Inflammatory macrophage treated with lipopolysaccharide for 1 hour (primary cell): Measurements from ENCODE around the gene HOMEZ.
A peak's percentile ranks its signal among the peaks of the same experiment; 100 is the strongest.
"Not testable (repeated sequence)": the region's sequence is repeated elsewhere in the genome, so short reads cannot be mapped to it uniquely, and the experiment has no call there.

ENCODE experiments used
- DNase-seq, 2 donors: peaks; one replicate each; pipeline ENCODE4 v3.0.0-alpha.2; 2020 to 2022

HOMEZ gene

DNA sequence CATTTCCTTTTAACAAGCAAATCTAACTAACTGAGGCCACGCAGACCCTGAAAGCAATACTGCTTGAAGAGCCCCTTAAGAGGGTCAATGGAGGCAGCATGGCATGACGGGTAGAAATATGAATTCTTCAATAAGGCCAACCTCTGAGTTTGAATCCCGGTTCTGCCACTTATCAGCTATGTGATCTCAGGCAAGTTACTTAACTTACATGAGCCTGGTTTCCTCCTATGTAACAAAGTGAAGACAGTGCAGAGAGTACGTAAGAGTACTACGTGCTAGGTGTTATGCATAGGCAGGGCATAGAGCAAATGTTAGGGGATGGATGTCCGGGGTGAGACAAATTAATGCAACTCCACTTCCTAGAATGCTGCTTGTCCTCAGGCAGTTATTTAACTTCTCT is 4.7 kb downstream of the HOMEZ start:
- DNase-seq, result no peak

DNA sequence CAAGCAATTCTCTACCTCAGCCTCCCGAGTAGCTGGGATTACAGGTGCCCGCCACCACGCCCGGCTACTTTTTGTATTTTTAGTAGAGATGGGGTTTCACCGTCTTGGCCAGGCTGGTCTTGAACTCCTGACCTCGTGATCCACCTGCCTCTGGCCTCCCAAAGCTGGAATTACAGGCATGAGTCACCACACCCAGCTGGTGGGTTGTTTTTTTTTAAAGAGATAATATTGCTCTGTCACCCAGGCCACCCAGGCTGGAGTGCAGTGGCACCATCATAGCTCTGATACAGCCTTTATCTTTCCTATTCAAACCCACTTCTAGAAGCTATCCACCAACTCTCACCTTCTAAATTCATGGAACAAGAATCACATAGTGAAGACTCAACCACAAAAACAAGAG is 8.0 kb downstream of the HOMEZ start:
- not testable (repeated sequence) for DNase-seq

DNA sequence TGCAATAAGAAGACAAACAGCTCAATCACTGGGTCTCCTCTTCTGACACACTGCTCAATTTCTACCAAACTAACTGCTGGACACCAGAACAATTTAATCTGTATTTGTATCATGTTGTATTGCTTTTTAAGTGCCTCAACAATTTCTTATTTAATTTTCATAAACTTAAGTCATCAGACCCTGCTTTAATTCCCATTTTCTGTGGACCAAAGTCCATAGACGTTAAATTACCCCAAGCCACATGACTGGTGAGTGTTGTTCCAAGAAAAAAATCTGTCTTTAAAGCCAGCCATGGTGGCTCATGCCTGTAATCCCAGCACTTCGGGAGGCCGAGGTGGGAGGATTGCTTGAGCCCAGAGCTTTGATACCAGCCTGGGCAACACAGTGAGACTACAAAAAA is 8.7 kb downstream of the HOMEZ start:
- DNase-seq, result no peak

DNA sequence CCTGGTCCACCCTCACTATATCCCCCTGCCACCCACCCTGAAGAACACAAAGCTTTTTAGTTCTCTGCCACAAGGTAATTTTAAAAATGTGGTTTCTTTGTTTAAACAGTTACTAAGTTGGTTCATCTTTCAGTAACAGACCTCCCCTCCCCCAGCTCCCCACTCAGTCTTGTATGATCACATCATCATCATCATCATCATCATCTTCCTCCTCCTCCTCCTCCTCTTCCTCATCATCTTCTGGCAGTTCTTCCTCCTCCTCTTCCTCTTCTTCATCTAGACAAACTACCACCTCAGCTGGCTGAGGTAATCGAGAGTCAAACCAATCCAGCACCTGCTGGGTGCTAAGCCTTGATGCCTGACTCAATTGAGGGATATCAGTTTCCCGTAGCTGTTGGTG is 10.5 kb downstream of the HOMEZ start:
- DNase-seq, result no peak

DNA sequence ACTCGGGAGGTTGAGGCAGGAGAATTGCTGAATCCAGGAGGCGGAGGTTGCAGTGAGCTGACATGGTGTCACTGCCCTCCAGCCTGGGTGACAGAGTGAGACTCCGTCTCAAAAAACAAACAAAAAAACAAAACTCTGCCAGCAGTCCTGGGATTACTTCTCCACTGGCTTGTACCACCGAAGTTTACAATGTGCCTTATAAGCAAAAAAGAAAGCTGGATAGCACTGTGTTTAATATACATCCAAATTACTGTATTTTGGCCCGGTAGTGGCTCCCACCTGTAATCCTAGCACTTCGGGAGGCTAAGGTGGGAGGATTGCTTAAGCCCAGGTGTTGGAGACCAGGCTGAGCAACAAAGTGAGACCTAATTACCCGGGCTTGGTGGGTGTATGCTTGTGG is 16.7 kb downstream of the HOMEZ start:
- no peak for DNase-seq

DNA sequence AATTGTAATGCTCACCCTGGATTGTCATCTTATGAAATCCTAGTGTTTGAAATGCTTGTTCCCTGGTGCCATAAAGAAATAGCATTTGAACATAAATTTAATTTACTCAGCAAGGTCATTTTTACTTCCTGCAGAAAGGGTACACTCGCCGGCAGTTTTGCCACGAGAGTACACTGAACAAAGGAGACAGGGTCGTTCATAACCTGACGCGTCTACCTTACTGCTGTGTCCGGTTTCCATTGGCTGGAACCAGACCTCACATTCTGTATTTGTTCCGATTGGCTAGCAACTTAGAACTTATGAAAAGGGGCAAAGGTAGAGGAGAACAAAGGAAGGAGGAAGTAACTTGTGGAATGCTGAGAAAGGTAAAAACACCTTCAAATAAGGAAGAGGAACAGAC is 25.1 kb downstream of the HOMEZ start:
- DNase-seq, result not testable (repeated sequence)

DNA sequence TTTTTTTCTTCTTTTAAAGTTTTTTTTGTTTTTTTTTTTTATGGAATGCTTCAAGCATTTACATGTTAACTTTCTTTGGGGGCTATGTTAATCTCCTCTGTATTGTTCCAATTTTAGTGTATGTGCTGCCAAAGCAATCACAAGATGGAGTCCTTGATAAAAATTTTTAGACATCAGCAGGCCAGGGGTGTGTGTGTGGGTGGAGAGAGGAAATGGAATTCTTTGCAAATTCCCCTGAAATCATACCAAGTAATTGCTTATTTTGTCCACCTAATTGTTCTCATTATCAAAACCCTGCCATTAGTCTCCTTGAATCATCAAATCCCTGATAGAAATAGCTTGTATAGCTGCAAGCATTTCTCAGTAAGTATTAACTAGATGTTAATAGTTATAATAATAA is 26.5 kb downstream of the HOMEZ start:
- peak; percentile 44 to 74 for DNase-seq

DNA sequence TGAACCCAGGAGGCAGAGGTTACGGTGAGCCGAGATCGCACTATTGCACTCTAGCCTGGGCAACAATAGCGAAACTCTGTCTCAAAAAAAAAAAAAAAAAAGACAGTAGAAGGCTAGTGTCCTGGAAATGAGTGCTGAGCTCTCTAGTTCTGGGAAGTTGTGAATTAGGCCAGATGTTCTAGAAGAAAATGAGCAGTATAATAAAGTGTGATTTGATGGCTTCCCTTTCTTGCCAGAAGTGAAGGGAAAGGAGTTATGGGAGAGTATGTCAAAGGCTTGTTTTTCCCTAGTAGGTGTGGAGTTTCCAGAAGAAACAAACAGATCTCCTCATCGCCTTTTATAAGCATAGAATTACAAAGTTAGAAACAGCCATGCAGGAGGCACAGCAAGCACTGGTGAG is 27.7 kb downstream of the HOMEZ start:
- no peak for DNase-seq

DNA sequence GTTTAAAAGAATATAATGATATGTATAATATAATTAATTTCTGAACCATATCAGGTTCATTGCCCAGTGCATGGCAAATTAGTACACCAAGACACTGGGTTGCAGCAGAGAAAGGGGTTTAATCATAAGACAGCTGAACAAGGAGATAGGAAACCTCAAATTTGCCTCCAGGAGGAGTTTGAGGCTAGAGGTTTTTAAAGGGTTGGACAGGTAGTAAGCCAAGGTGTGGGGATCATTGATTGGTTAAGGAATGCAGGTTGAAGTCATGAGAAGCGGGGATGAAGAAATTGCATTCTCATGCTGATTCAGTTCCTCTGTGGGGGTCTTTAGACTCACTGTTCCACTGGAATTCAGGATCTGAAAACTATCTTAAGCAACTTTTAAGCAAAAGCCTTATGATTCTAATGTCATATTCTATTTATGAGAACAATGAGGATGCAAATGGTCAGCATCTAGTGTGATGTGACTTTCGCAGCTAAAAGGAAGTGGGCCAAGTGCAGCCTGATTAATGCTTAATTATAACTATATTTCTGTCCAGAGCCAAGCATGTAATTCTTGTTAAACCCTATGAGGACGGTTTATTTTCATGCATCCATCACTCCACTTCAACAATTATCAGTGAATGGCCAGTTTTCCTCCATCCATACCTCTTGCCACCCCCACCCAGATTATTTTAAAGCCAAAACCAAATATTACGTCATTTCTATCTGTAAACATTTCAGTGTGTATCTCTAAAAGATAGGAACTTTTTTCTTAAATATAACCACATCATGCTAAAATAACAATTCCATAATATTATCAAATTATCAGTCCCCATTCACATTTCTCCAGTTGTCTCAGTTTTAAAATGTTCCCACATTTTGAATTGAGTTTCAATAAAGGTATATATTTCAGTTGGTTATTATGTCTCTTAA is 33.3 kb downstream of the HOMEZ start:
- peak; percentile 30 to 72 for DNase-seq

DNA sequence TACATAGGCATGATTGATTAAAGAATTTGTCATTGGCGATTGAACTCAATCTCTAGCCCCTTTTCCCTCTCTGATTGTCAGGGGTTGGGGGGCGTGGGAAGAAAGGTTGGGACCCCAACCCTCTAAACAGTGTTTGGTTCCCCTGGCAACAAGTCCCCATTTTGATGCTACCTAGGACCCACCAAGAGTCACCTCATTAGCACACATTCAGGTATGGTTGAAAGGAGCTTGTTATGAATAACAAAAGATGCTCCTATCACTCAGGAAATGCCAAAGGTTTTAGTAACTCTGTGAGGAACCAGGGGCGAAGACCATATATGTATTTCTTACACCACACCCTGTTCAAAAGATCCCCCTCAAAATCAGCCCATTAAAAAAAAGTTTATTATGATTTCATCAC is 33.9 kb downstream of the HOMEZ start:
- no peak for DNase-seq

DNA sequence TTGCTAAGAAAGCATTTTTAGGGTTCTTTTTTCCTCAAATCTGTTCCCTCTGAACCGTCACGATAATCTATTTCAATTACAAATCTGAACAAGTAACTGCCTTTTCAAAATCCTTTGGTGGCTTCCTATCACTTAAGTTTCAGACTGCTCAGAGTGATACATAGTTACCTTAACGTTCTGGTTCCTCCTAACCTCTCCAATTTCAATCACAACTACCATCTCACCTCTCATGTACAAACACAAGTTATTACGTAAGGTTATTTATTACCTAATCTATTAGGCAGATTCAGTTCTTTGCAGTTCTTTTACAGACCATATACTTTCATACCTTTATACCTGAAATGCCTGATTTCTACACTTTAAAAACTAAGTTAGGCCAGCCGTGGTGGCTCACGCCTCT is 36.1 kb downstream of the HOMEZ start:
- no peak for DNase-seq

DNA sequence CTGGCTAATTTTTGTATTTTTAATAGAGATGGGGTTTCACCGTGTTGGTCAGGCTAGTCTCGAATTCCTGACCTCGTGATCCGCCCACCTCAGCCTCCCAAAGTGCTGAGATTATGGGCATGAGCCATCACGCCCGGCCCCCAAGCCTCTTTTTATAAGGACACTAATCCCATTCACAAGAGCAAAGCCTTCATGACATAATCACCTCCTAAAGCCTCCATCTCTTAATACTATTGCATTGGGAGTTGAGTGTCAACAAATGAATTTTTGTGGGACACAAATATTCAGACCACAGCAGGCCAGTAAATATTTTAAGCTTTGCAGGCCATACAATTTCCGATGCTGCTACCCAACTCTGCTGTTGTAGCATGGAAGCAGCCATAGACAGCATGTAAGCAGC is 37.3 kb downstream of the HOMEZ start:
- no peak for DNase-seq

DNA sequence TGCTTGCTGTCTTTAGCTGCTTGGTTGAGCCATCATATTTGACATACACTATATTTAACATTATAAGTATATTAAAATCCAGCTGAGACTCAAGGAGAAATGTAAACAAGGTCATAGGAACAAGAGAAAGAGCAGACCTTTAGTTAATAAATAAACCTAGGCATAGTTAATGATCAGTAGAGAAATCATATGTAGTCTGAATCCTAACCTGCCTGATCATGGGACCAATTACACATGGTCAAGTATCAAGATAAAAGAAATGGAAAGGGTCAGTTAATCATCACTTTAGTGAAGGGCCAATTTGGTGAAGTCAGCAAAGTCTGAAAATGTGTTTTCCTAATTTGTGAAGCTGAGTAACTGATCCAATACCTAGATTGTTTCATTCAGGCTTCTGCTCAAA is 40.6 kb downstream of the HOMEZ start:
- DNase-seq, result no peak

DNA sequence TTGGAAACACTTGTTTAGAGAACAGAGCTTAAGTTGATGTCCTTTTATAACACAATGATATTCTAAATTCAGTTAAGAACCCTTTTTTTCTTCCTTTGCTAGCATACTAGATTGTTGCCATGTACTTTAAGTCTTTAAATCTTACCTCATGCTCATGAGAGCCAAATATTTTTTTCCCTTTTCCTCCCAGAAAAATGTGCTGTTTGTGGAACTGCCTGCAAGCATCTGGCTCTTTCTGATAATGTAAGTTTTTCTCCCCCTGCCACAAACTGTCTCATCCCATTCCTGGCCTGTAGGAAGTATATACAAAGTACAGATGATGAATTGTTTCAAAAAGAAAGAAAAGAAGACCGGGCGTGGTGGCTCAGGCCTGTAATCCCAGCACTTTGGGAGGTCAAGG is 42.9 kb downstream of the HOMEZ start:
- DNase-seq, result no peak

DNA sequence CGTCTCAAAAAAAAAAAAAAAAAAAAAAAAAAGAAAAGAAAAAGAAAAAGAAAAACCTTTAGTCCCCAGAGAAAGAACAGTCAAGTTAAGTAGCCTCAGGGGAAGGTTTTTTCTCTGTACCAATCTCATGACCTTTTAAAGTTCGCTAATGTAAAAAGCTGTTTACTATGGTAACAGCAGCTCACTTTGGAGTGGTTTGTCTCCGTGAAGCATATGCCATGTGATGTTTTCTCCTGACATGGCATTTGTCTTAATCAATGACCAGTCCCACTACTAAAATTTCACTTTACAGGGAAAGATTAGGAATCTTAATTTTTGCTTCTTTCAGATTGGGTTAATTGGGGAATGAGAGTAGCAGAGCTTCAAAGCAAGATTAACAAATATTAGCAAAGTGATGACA is 43.9 kb downstream of the HOMEZ start:
- no peak for DNase-seq

DNA sequence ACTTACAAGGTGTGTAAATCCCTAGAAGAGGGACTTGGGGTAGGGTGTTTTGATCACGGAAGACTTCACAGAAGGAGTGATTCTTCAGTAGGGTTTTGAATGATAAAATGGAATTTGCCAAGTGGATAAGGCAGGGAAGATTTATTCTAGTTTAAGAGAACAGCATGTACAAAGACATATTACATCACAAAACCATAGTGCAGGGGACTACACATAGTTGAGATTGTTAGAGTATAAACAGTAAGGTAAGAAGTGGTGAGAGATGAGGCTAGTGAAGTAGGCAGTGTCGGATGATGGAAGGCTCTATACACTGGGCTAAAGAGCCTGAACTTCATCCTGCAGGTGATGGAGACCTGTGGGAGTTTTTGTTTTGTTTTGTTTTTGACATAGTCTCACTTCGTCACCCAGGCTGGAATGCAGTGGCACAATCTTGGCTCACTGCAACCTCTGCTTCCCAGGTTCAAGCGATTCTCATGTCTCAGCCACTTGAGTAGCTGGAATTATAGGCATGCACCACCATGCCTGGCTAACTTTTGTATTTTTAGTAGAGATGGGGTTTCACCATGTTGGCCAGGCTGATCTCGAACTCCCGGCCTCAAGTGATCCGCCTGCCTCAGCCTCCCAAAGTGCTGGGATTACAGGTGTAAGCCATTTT is 44.7 kb downstream of the HOMEZ start:
- not testable (repeated sequence) for DNase-seq

DNA sequence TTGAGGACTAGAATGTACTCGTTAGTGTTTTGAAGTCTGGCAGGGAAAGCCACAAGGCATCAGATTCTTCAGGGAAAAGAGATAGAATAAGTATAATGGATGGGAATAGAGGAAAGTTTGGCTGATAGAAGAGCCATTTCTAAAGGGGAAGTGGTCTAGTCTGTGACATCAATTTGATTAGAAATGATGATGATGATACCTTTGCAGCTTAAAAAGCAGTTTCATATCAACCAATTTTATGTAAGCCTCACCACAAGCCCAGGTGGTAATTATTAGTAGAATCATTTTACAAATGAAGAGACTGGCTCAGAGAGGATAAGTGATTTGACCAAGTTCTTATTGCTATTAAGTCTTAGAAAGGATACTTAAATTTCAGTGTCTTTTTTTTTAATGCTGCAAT is 45.3 kb downstream of the HOMEZ start:
- no peak for DNase-seq

DNA sequence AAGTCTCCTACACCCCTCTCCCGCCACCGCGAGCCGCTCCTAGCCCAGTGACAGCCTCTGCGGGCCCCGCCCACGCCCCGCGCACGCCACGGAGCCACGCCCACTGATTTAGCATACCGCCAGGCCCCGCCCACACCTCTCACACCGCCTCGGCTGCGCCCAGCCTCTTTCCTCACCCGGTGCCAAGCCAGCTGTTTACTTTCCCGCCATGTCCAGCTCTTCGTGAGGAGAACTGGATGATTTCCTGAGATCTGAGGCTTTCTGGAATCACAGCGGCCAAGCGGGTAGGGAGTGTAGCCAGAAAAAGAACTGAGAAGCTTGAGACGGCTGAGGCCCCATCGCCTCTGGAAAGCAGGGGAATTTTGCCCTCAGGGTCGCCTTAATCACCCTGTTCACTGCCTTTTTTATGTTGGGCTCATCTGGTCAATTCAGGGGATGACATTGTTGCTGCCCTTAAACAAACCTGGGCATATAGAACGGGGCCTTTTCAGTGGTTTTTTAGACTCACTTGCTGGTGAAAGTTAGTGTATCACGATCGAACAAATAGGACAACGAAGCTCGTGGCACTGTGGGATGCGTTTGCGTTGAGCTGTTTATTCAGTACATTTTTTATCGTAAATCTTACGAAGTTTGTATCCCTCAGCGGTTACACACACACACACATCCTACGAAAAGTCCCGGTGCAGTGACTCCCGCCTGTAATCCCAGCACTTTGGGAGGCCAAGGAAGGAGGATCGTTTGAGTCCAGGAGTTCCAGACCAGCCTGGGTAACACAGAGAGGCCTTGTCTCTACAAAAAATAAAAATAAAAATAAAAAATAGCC is 47.9 kb downstream of the HOMEZ start, which contains the start of gene RNF212B:
TSS of gene RNF212B (plus strand) at position 165 of the 823 bp plus-strand sequence. CDS start 2,410 bp downstream, outside the sequence.
- DNase-seq, result peak; percentile 86 to 94

DNA sequence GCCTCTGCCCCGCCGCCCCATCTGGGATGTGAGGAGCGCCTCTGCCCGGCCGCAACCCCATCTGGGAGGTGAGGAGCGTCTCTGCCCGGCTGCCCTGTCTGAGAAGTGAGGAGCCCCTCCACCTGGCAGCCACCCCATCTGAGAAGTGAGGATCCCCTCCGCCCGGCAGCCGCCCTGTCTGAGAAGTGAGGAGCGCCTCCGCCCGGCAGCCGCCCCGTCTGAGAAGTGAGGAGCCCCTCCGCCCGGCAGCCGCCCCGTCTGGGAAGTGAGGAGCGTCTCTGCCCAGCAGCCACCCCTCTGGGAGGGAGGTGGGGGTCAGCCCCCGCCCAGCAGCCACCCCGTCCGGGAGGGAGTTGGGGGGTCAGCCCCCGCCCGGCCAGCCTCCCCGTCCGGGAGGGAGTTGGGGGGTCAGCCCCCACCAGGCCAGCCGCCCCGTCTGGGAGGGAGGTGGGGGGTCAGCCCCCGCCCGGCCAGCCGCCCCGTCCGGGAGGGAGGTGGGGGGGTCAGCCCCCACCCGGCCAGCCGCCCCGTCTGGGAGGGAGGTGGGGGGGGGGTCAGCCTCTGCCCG is 53.6 kb downstream of the HOMEZ start:
- DNase-seq, result not testable (repeated sequence)

DNA sequence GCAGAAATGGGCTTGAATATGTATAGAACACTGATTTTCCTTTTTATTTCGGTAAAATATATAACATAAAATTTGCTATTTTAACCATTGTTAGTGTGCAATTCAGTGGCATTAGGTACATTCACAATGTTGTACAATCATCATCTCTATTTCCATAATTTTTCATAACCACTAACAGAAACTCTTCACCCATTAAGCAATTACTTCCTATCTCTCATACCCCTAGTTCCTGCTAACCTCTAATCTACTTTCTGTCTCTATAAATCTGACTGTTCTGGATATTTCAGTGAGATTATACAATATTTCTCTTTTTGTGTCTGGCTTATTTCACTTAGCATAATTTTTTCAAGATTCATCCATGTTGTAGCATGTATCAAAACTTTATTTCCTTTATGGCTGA is 57.1 kb downstream of the HOMEZ start:
- DNase-seq, result peak; percentile 47 to 54

DNA sequence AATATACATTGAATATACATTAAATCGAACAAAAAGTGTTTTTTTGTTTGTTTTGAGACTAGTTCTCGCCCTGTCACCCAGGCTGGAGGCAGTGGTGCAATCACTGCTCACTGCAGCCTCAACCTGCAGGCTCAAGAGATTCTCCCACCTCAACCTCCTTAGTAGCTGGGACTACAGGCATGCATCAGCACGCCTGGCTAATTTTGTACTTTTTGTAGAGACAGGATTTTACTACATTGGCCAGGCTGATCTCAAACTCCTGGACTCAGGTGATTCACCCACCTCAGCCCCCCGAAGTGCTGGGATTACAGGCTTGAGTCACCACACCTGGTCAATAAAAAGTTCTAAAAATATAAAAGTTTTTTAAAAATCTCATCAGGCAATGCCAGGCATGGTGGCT is 58.4 kb downstream of the HOMEZ start:
- no peak for DNase-seq

DNA sequence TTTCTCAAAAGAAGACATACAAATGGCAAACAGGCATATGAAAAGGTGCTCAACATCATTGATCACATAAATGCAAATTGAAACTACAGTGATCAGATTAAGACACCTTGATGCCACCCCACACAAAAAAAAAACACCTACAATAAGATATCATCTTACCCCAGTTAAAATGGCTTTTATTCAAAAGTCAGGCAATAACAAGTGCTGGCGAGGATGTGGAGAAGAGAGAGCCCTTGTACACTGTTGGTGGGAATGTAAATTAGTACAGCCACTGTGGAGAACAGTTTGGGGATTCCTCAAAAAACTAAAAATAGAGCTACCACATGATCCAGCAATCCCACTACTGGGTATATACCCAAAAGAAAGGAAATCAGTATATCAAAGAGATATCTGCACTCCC is 61.0 kb downstream of the HOMEZ start:
- DNase-seq, result not testable (repeated sequence)
